ENCODE measurements around the gene ADAMTS13.
"Not testable (repeated sequence)": the region's sequence is repeated elsewhere in the genome, so short reads cannot be mapped to it uniquely, and the experiment has no call there.

ADAMTS13 gene

DNA sequence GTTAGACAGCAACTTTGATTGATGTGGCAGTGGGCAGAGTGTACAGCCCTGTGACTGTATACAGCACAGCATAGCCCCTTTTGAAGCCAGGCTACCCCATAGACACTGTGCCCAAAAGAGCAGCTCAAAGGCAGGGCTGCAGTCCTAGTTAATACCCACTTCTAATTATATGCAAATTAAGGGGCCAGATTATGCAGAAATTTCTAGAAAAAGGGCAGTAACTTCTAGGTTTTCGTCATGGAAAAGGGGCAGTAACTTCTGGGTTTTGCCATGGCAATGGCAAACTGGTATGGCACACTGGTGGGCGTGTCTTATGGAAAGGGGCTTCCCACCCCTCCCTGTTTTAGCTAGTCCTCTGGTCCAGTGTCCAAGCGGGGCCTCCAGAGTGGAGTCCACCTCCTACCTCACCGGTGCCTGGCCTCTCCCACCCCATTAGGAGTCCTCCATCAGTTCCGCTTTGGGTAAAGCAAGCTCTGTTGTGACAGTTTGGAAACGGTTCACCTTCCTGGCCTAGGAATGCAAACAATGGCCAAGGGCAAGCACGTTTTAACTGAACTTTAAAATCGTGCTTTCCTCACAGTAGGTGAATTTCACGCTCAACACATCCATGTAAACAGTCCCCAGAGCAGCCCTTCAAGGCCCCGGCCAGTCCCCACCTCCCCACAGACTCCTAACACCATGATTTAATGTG, 5.6 kb downstream of the ADAMTS13 start:
- DNase-seq: no peak

DNA sequence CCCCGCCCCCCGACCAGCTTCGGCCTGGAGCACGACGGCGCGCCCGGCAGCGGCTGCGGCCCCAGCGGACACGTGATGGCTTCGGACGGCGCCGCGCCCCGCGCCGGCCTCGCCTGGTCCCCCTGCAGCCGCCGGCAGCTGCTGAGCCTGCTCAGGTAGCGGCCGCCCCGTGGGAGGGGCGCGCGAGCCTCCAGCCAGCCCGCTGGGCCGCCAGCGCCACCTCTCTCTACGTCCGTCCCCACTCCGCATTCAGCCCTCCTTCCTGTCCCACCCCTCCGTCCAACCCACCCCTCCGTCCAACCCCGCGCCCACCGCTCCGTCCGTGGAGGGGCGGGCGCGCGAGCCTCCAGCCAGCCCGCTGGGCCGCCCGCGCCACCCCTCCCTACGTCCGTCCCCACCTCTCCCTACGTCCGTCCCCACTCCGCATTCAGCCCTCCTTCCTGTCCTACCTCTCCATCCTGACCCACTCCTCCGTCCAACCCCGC, 6.5 kb downstream of the ADAMTS13 start:
- DNase-seq: no peak

DNA sequence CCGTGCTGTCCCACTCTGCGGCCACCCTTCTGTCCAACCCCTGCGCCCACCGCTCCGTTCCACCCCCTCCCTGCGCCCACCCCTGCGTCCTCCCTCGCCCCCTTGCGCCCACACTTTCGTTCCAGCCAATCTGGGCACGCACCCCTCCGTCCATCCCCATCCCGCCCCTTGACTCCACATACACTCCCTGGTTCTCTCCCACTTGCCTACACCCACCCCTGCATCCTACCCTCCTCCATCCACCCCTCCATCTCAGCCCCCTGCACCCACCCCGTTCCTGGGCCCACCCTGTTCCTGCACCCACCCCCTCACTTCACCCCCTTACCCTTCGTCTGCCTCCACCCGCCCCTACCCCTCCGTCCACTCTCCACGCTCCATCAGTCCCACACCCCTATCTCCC, 7.0 kb downstream of the ADAMTS13 start:
- no peak for DNase-seq

DNA sequence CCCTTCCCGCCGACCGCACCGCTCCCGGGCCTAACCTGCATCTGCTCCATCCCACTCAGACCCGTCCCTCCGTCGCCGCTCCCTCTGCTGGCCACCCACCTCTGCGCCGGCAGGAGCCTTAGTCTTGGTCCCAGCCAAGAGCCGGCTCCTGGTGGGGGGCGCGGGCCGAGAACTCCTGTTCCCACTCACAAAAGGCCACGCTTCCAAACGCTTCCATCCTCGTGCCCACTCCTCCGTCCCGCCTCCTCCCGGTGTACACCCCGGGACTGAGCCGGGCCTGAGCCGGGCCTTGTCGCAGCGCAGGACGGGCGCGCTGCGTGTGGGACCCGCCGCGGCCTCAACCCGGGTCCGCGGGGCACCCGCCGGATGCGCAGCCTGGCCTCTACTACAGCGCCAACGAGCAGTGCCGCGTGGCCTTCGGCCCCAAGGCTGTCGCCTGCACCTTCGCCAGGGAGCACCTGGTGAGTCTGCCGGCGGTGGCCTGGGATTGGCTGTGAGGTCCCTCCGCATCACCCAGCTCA, 7.5 kb downstream of the ADAMTS13 start:
- DNase-seq: no peak

DNA sequence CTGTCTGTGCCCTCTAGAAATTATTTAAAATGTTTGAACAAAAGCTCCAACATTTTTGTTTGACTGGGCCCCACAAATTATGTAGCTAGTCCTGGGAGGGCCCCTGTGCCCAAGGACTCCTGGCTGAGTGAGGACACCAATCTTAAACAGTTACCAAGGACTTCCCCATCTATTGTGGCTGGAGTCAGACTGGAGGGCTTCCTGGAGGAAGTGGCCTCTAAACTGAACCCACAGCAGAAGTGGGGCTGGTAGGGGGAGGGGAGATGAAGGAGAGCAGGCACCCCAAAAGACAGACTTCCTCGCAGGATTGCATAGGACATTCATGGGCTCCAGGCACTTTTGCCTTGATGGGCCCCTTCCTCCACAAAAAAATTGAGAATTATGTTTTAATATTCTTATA, 8.1 kb downstream of the ADAMTS13 start:
- DNase-seq: no peak

DNA sequence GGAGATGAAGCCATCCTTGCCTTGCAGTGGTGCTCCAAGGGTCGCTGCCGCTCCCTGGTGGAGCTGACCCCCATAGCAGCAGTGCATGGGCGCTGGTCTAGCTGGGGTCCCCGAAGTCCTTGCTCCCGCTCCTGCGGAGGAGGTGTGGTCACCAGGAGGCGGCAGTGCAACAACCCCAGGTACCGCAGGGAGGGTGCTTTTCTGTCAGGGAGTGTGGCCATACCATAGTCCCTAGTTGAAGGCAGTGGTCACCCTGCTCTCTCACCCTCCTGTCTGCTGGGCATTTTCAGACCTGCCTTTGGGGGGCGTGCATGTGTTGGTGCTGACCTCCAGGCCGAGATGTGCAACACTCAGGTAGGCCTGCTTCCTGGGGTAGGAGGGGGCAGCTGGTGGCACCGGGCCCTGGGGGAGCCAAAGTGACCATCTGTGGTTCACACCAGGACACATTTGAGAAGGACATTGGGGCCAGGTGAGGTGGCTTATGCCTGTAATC, 11.2 kb downstream of the ADAMTS13 start:
- DNase-seq: no peak

DNA sequence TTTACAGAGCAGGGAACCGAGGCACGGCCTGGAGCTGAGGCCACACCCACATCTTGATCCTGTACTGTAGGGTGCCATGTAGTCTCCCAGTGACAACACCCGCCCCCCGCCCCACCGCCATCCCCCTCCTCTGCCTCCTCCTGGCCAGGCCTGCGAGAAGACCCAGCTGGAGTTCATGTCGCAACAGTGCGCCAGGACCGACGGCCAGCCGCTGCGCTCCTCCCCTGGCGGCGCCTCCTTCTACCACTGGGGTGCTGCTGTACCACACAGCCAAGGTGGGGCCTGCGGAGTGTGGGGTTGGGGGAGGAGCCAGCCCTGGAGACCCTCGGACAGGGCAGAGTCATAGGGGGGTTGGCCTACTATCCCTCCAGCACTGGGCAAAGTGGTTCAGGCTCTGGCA, 14.5 kb downstream of the ADAMTS13 start:
- no peak for DNase-seq

DNA sequence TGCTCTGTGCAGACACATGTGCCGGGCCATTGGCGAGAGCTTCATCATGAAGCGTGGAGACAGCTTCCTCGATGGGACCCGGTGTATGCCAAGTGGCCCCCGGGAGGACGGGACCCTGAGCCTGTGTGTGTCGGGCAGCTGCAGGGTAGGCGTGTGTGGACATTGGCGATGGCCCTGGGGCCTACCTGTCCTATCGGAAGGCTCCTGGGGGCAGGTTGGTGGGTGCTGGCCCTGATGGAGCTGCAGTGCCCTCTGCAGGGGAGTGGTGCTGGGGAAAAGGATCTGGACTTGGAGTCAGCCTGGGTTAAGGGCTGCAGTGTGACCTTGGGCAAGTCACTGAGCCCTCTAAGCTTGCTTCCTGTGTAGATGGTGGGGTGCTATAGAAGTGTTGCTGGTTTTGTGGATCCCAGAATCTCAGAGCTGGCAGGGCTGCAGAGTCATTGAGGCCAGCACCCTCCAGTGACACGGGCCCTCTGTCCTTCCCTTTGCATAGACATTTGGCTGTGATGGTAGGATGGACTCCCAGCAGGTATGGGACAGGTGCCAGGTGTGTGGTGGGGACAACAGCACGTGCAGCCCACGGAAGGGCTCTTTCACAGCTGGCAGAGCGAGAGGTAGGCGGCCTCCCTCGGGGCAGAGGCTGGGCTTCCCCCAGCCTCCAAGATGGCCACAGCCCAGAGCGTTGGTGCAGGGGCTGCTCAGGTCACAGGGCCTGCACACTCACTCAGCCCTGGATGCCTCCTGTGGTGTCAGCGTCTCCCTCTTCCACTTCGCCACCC, 15.8 kb downstream of the ADAMTS13 start:
- DNase-seq: no peak

DNA sequence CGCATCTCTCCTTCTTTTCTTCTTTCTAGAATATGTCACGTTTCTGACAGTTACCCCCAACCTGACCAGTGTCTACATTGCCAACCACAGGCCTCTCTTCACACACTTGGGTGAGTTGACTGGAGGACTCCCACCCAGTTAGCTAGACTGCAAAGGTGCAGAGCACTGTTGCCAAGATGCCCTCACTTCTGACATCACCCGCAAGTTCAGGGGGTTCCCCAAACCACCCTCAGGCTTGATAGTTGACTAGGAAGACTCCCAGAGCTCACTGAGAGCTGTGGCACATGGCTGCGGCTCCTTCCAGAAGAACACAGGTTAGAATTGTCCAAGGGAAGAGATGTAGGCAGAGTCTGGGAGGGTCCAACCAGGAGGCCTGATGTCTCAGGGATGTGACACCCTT, 17.2 kb downstream of the ADAMTS13 start:
- no peak for DNase-seq

DNA sequence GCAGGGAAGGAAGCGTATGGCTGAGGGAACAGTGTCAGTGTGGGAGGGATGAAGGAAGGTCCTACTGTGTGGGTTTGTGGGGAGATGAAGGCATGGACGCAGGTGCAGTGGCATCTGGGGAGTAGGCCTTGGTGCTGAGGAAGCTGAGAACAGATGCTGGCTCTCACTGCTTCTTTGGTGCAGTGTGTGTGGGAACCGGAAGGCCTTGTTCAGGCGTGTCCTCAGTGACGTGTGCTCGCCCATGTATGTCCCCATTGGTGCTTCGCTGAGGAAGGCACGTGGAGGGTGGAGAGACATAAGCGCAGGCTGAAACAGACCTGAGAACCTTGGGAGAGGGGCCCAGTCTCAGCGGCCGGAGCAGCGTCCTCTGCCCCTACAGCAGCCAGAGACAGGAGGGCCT, 18.7 kb downstream of the ADAMTS13 start:
- DNase-seq: no peak

DNA sequence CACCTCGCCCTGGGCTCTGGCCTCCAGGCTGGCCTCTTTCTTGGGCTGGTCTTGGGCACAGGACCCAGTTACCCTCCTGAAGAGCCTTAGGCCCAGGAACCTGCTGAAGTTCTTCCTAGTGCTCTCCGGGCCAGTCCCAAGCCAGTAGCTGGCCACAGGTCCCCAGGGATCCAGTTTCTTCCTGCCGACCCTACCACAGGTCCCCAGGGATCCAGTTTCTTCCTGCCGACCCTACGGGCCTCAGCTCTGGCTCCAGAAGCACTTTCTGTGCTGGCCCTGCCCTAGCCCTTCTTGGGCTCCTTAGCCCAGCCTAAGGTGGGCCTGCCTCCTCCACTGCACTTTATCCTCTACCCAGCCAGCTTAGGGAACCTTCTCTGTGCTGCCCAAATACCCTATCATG, 19.4 kb downstream of the ADAMTS13 start:
- DNase-seq: no peak

DNA sequence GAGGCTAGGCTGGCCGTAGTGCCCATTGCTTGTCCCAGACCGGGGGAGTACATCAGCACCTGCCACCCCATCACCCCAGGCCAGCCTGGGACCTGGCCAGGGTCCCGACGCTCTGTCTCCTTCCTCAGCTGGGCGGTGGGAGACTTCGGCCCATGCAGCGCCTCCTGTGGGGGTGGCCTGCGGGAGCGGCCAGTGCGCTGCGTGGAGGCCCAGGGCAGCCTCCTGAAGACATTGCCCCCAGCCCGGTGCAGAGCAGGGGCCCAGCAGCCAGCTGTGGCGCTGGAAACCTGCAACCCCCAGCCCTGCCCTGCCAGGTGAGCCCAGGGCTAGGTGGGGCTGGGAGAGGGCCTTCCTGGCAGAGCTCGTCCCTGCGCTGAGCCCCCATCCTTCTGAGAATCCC, 21.1 kb downstream of the ADAMTS13 start:
- DNase-seq: no peak

DNA sequence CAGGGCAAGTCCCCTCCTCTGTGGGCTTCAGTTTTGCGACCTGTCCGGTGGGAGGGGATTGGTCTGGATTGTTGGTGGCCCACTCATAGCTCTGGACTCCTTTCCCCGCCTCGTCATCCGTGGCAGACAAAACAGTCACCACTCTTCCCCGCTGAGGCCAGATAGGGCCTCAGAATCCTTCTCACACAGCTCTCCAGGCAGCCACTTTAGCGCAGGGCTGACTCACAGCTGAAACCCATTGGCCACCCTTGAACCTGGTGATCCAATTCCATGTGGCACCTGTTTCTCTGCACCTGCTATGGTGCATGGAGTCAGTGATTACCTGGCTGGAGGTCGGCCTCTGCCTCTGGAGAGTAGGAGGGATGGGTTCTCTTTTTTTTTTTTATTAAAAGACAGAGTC, 21.8 kb downstream of the ADAMTS13 start:
- DNase-seq: no peak

DNA sequence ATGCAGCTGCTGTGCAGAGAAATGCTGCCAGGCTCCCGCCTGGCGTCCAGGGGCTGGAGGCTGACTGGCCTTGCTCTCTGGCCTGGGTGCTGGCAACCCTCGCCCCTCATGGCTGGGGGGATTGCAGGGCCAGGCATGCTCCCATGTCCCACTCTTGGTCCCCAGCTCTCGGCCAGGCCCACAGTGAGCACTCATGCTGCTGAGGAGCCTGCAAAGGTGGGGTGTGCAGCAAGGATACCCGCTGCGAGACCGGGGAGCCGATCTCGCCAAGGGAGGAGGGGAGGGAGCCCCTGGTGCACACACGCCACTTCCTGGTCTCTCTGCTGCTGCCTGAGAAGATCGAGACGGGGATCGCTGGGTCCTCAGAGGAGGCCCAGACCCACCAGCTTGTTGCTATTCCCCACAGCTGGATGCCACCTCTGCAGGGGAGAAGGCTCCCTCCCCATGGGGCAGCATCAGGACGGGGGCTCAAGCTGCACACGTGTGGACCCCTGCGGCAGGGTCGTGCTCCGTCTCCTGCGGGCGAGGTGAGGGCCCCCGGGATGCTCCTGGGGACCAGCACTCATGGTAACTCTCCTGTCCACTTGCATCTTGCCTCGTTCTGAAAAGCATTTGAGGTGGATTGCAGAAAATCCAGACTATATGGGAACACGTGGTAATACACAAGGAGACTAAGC, 23.3 kb downstream of the ADAMTS13 start:
- no peak for DNase-seq

DNA sequence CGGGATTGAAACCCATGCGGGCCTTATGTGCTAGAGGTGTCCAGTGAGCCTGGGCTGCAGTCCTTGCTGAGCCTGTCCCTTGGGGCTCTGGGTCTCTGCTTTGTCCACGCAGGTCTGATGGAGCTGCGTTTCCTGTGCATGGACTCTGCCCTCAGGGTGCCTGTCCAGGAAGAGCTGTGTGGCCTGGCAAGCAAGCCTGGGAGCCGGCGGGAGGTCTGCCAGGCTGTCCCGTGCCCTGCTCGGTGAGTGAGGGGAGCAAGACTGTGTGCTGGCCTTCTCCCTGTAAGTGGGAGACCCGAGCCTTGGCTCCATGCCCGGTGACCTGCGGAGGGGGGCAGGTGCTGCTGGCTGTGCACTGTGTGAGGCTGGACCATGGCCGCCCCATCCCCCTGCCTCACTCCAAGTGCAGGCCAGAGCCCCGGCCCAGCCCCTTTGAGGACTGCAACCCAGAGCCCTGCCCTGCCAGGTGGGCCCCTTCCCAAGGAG, 26.4 kb downstream of the ADAMTS13 start:
- no peak for DNase-seq

DNA sequence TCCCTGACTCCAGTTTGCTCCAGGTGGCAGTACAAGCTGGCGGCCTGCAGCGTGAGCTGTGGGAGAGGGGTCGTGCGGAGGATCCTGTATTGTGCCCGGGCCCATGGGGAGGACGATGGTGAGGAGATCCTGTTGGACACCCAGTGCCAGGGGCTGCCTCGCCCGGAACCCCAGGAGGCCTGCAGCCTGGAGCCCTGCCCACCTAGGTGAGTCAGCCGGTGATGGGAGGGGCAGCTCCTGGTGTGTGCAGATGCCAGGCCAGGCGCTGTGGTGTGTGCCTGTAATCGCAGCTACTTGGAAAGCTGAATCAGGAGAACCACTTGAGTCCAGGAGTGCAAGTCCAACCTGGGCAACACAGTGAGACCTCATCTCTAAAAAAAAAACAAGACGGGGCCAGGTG, 27.6 kb downstream of the ADAMTS13 start:
- no peak for DNase-seq

DNA sequence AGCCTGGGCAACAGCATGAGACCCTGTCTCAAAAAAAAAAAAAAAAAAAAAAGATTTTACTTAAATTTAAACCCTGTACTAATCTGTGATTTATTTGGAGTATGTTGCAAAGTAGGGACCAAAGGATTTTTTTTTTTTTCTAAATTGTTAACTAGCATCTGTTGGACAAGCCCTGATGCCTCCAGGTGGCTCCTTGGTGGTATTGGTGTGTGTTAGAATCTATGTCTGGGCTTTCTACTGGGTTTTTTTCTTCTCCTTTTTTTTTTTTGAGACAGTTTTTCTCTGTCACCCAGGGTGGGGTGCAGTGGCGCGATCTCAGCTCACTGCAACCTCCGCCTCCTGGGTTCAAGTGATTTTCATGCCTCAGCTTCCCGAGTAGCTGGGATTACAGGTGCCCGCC, 29.7 kb downstream of the ADAMTS13 start:
- DNase-seq: not testable (repeated sequence)

DNA sequence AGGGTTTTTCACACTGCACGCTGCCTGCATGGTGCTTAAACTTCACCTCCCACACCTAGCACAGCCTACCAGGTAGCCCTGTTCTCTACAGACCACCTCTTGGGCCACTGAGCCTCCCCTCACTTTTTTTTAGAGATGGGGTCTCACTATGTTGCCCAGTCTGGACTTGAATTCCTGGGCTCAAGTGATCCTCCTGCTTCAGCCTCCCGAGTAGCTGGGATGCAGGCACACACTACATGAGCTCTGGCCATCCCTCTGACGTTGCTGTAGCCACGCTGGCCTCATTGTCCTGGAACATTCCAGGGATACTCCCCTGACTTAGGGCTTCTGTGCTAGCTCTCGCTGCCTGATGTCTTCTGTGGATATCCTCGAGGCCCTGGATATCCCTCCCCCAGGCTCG, 30.4 kb downstream of the ADAMTS13 start:
- no peak for DNase-seq

DNA sequence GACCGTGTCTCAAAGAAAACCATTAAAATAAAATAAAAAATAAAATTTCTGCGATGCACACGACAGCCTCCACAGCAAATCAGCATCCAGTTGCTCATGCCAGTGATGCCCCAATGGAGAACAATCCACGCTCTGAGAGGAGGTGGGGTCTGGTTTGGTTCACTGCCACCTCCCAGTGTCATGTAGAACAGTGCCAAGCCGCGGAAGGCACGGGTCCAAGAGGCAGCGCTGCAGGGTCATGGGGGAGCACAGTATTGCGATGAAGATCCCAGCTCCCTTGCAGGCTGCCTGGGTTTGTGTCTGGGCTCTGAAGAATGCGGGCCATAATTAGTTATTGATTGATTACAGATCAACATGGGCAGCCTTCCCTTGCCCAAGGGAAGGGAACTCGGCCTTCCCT, 31.5 kb downstream of the ADAMTS13 start:
- DNase-seq: no peak

DNA sequence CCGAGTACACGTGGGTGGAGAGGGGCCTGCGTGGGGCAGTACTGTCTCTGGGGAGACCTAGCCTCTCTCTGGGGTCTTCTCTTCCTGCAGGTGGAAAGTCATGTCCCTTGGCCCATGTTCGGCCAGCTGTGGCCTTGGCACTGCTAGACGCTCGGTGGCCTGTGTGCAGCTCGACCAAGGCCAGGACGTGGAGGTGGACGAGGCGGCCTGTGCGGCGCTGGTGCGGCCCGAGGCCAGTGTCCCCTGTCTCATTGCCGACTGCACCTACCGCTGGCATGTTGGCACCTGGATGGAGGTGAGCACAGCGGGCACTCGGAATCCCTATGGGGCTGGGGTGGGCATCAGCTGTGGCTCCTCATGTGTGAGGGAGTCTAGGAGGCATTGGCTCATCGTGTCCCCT, 32.2 kb downstream of the ADAMTS13 start:
- DNase-seq: no peak

DNA sequence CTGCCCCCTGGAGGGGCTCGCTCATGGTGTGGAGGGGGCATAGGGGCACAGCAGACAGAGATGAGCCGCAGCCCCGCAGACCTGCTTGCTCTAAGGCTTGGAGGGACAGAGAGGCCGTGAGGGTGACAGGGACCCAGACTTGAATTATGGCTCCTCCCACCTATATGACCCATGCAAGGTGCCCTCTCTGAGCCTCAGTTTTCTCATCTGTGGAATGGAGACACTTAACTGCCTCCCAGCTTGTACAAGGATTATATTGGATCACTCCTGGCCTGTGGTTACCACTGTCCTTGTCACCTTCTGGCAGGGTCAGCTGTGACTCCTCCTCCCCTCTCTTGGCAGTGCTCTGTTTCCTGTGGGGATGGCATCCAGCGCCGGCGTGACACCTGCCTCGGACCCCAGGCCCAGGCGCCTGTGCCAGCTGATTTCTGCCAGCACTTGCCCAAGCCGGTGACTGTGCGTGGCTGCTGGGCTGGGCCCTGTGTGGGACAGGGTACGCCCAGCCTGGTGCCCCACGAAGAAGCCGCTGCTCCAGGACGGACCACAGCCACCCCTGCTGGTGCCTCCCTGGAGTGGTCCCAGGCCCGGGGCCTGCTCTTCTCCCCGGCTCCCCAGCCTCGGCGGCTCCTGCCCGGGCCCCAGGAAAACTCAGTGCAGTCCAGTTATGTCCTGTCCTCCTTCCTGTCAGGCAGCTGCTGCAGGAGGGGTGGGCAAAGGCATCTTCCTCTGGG, 32.9 kb downstream of the ADAMTS13 start:
- no peak for DNase-seq

DNA sequence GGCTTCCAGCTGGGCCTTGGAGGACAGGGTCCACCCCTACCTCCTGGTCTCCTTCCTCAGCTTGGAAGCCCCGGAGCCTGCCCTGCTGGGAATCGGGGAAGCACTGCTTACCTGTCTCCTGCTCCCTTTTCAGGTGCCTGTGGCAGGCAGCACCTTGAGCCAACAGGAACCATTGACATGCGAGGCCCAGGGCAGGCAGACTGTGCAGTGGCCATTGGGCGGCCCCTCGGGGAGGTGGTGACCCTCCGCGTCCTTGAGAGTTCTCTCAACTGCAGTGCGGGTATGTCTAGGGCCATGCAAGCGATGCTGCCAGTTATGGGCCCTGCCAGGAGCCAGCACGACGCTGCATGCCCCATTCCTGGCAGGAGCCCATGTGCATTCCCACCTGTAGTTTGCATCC, 33.8 kb downstream of the ADAMTS13 start:
- DNase-seq: no peak

DNA sequence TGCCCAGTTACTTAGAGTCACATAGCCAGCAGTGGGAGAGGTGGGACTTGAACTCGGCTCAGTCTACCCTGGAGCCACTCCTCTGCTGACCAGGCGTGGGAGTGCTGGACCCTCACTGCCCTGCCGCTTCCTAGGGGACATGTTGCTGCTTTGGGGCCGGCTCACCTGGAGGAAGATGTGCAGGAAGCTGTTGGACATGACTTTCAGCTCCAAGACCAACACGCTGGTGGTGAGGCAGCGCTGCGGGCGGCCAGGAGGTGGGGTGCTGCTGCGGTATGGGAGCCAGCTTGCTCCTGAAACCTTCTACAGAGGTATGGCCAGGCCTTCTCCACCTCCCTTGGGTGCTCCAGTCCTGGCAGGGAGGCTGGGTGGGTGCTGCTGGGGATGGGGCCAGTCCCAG, 34.2 kb downstream of the ADAMTS13 start:
- no peak for DNase-seq

Measured in stimulated activated naive CD4-positive, alpha-beta T cell treated with Interleukin-2 at 50 U/mL for 16 hours (primary cell).